ENCODE measurements around the gene ADAMTS14. TPM values are rescaled to one million over a fixed set of nuclear protein-coding genes. Genes with fewer than 3 reads are reported as not detected.

Gene ADAMTS14
- total RNA-seq, 1 experiment from 2014 or later, result 1.6 TPM

DNA sequence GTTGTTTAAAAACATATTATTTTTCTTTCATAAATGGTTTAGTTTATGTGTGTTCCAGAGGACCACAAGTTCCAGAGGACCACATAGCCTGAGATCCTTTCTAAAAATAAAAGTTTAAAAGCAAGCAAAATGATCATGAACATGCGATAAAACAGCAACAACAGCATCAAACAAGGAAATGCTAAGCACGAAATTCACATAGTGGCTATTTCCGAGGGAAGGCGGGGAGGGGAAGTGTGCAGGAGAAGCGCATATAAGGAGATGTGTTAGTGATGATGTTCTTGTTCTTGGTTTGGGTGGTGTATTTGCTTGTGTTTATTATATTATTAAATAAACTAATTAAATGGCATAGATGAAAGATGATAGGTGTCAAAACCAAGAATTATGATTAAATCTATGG is 111.7 kb downstream of the ADAMTS14 start:
- no peak overlapping the region for H2AK5ac ChIP-seq (ENCODE audit: insufficient read length, low read length)
- no peak overlapping the region for H4K91ac ChIP-seq (ENCODE audit: insufficient read length, low read depth, low read length)
- H2BK120ac ChIP-seq (ENCODE audit: low read depth, low read length, poor library complexity, severe bottlenecking), result no peak overlapping the region
- no peak overlapping the region for H3K14ac ChIP-seq (ENCODE audit: insufficient read depth, low read length)
- H3K9me3 Mint-ChIP-seq, result no peaks in the 10 kb centered on the region
- peaks cover 0 to under 1% of the 10 kb centered on the region in 2 experiments; a peak in 2 of 4 replicates for H3K4me1 Mint-ChIP-seq
- H3K4me2 ChIP-seq (ENCODE audit: insufficient read depth, insufficient read length, low read length), result no peak overlapping the region
- H2BK15ac ChIP-seq (ENCODE audit: low read depth, low read length), result no peak overlapping the region
- no peak for DNase-seq
- TF ChIP-seq, protein P1, sequence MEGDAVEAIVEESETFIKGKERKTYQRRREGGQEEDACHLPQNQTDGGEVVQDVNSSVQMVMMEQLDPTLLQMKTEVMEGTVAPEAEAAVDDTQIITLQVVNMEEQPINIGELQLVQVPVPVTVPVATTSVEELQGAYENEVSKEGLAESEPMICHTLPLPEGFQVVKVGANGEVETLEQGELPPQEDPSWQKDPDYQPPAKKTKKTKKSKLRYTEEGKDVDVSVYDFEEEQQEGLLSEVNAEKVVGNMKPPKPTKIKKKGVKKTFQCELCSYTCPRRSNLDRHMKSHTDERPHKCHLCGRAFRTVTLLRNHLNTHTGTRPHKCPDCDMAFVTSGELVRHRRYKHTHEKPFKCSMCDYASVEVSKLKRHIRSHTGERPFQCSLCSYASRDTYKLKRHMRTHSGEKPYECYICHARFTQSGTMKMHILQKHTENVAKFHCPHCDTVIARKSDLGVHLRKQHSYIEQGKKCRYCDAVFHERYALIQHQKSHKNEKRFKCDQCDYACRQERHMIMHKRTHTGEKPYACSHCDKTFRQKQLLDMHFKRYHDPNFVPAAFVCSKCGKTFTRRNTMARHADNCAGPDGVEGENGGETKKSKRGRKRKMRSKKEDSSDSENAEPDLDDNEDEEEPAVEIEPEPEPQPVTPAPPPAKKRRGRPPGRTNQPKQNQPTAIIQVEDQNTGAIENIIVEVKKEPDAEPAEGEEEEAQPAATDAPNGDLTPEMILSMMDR (conservative IDR thresholded peaks at IDR 0.05), result no peak
- no peaks in the 10 kb centered on the region for H3K9me3 ChIP-seq (ENCODE audit: control insufficient read depth, low read depth, low read length)
- no peak overlapping the region for H2AFZ ChIP-seq (ENCODE audit: low read length)
- no peak overlapping the region for H2BK20ac ChIP-seq (ENCODE audit: low read depth, low read length, poor library complexity, severe bottlenecking)
- no peaks in the 10 kb centered on the region; the same call in 1 of the 2 replicates for H3K27me3 Mint-ChIP-seq (ENCODE audit: low read depth)
- no peak overlapping the region for H2BK12ac ChIP-seq (ENCODE audit: insufficient read length, low read depth, low read length)
- H3K23me2 ChIP-seq (ENCODE audit: insufficient read length, low read depth, low read length, poor library complexity, severe bottlenecking), result no peaks in the 10 kb centered on the region
- H4K8ac ChIP-seq (replicated peaks; ENCODE audit: insufficient read length, low read depth, low read length), result no peak overlapping the region
- no peaks in the 10 kb centered on the region for H4K20me1 ChIP-seq (ENCODE audit: control insufficient read depth, insufficient read depth, insufficient read length)
- H3K9ac ChIP-seq (ENCODE audit: extremely low read depth, insufficient read length, low read length), result no peak overlapping the region
- no peaks in the 10 kb centered on the region for H3K79me2 ChIP-seq (ENCODE audit: insufficient read depth, low read length)
- no peak overlapping the region for H3K23ac ChIP-seq (ENCODE audit: insufficient read length, low read depth, low read length)
- no peaks in the 10 kb centered on the region for H3K79me1 ChIP-seq (ENCODE audit: insufficient read depth, low read depth, low read length, poor library complexity, severe bottlenecking)
- no peak overlapping the region for H3K4ac ChIP-seq (ENCODE audit: low read depth, low read length)
- H3K27ac ChIP-seq (ENCODE audit: insufficient read length, low read depth, low read length), result no peak overlapping the region
- no peak overlapping the region for H3K56ac ChIP-seq (ENCODE audit: insufficient read length, low read depth, low read length)
- no peak overlapping the region for H3K18ac ChIP-seq (ENCODE audit: insufficient read length, low read depth, low read length)
- WGBS (ENCODE audit: extremely low coverage, insufficient read length, low lambda C conversion rate), result no CpG with 5 or more reads among the region's 5 CpGs
- H3T11ph ChIP-seq (ENCODE audit: low read length), result no peak overlapping the region
- no peak overlapping the region for H3K27ac Mint-ChIP-seq
- no peaks in the 10 kb centered on the region for H3K27me3 ChIP-seq (ENCODE audit: insufficient read depth, low read length)
- H2BK5ac ChIP-seq (ENCODE audit: insufficient read length, low read length), result no peak overlapping the region
- H4K5ac ChIP-seq (ENCODE audit: insufficient read length, low read depth, low read length), result no peak overlapping the region
- no peaks in the 10 kb centered on the region for H3K36me3 Mint-ChIP-seq (ENCODE audit: insufficient read depth in 1 of 3, low read depth in 3 of 3)
- H3K4me1 ChIP-seq (ENCODE audit: insufficient read depth, low read length), result no peaks in the 10 kb centered on the region
- H3K4me3 Mint-ChIP-seq, result no peak overlapping the region
